ENCODE results near the gene SUV39H2. TPM values are rescaled to one million over a fixed set of nuclear protein-coding genes. Genes with fewer than 3 reads are reported as not detected.

SUV39H2 gene
- polyA plus RNA-seq, 1 donor from 2014 or later = 19.4 TPM

- Histone ChIP-seq H3K9me3 (ENCODE audit: low read length) (no peaks in the 10 kb centered on the region), H3F3A (ENCODE audit: insufficient read depth, low read length, poor library complexity, severe bottlenecking) (peaks cover 7% of the 10 kb centered on the region), H4K20me1 (ENCODE audit: insufficient read depth) (no peaks in the 10 kb centered on the region), H2AFZ (ENCODE audit: low read depth, low read length) (peak within 1 kb of the TSS; percentile 65), H3K9me2 (ENCODE audit: insufficient read depth, low read length) (no peaks in the 10 kb centered on the region), H3K27ac (ENCODE audit: low read length) (peak within 1 kb of the TSS; percentile 98), H3K4me3 (ENCODE audit: low read length) (peak within 1 kb of the TSS; percentile 96), H3K79me2 (replicated peaks; ENCODE audit: insufficient read depth, low read length) (peaks cover 17% of the 10 kb centered on the region), H3K4me2 (ENCODE audit: low read length) (peak within 1 kb of the TSS; percentile 76), H3K36me3 (ENCODE audit: insufficient read depth, low read length) (peaks cover 8% of the 10 kb centered on the region), H3K9ac (ENCODE audit: low read length) (peak within 1 kb of the TSS; percentile 94), H3K27me3 (ENCODE audit: insufficient read depth, low read depth, low read length) (no peaks in the 10 kb centered on the region)
- no peak for TF ChIP-seq EZH2 (IDR thresholded peaks at IDR 0.05; ENCODE audit: borderline replicate concordance, insufficient read depth, low read length, poor library complexity, severe bottlenecking)
- TF ChIP-seq EP300 (conservative IDR thresholded peaks at IDR 0.05; ENCODE audit: poor library complexity, severe bottlenecking) = peak; percentile 82
- peak; percentile 69 for TF ChIP-seq RAD21 (conservative IDR thresholded peaks at IDR 0.05)
- peak; percentile 72 for TF ChIP-seq SMC3 (conservative IDR thresholded peaks at IDR 0.05; ENCODE audit: poor library complexity)
- TF ChIP-seq TAF1 (IDR thresholded peaks at IDR 0.05; ENCODE audit: low read depth) = no peak
- peak; percentile 95 for TF ChIP-seq POLR2AphosphoS5 (IDR thresholded peaks at IDR 0.05)
- TF ChIP-seq REST (IDR thresholded peaks at IDR 0.05; ENCODE audit: borderline replicate concordance) = peak; percentile 53
- TF ChIP-seq CTCF (IDR thresholded peaks at IDR 0.05; ENCODE audit: poor library complexity, severe bottlenecking) = peak; percentile 29
- TF ChIP-seq MXI1 (conservative IDR thresholded peaks at IDR 0.05; ENCODE audit: poor library complexity, severe bottlenecking) = peak; percentile 80
Observed at GRCh38 chr10:14837757-14838581, 40.7 kb upstream of the SUV39H2 start, which contains the start of the genes CDNF, HSPA14 and MSANTD7. Gene CDNF, minus strand, starts transcription at chr10:14838037. Its CDS starts 91 bp downstream, at chr10:14837946. Gene HSPA14, plus strand, starts transcription at chr10:14838306. Its CDS starts 97 bp downstream, at chr10:14838403. Gene MSANTD7, plus strand, starts transcription at chr10:14838306. Its CDS starts 3,979 bp downstream, at chr10:14842285.

- H3K4me3 ChIP-seq (ENCODE audit: low read length) = peak overlapping the region; percentile 96
- H3F3A ChIP-seq (ENCODE audit: insufficient read depth, low read length, poor library complexity, severe bottlenecking) = peaks cover 7% of the 10 kb centered on the region
- peaks cover 17% of the 10 kb centered on the region for H3K79me2 ChIP-seq (replicated peaks; ENCODE audit: insufficient read depth, low read length)
- H3K36me3 ChIP-seq (ENCODE audit: insufficient read depth, low read length) = peaks cover 8% of the 10 kb centered on the region
- H3K27me3 ChIP-seq (ENCODE audit: insufficient read depth, low read depth, low read length) = no peaks in the 10 kb centered on the region
- H2AFZ ChIP-seq (ENCODE audit: low read depth, low read length) = peak overlapping the region; percentile 65
- TF ChIP-seq RAD21 (conservative IDR thresholded peaks at IDR 0.05) (peak; percentile 6), SMC3 (conservative IDR thresholded peaks at IDR 0.05; ENCODE audit: poor library complexity) (no peak), TAF1 (IDR thresholded peaks at IDR 0.05; ENCODE audit: low read depth) (peak; percentile 63)
- no peaks in the 10 kb centered on the region for H3K9me2 ChIP-seq (ENCODE audit: insufficient read depth, low read length)
- H3K27ac ChIP-seq (ENCODE audit: low read length) = peak overlapping the region; percentile 98
- H3K4me2 ChIP-seq (ENCODE audit: low read length) = peak overlapping the region; percentile 63
- peak overlapping the region; percentile 94 for H3K9ac ChIP-seq (ENCODE audit: low read length)
- no peaks in the 10 kb centered on the region for H4K20me1 ChIP-seq (ENCODE audit: insufficient read depth)
- H3K9me3 ChIP-seq (ENCODE audit: low read length) = no peaks in the 10 kb centered on the region
Observed at GRCh38 chr10:14838582-14839304, 39.9 kb upstream of the SUV39H2 start.

Data from neural cell (in vitro differentiated cells).